PFSK-1 (cell line): ENCODE data around the gene LAMA1.

Experiments
- FOXP2 ChIP-seq: optimal IDR thresholded peaks from 2 replicates; pipeline ENCODE3; 2011; ENCODE audit warnings: borderline replicate concordance, control low read depth, inconsistent platforms; ENCODE audit not compliant: insufficient read depth; ENCODE audit errors: extremely low read length, extremely low read depth
- POLR2AphosphoS5 ChIP-seq: IDR thresholded peaks from 2 replicates; pipeline ENCODE4 v1.6.1; 2012; ENCODE audit warnings: low read depth, mild to moderate bottlenecking, control low read depth, low read length, moderate library complexity
- REST ChIP-seq, 2 experiments: IDR thresholded peaks; 2 replicates each; pipeline versions ENCODE4 v1.6.1 to v1.8.0; 2011 to 2012; ENCODE audit warnings: low read depth in 2 of 2, low read length in 2 of 2, control low read depth in 1 of 2, inconsistent platforms in 1 of 2, mild to moderate bottlenecking in 1 of 2, moderate library complexity in 1 of 2; ENCODE audit not compliant: insufficient read depth in 1 of 2
- SIN3A ChIP-seq: IDR thresholded peaks from 2 replicates; pipeline ENCODE4 v1.6.1; 2012; ENCODE audit warnings: mild to moderate bottlenecking, low read length, moderate library complexity, borderline replicate concordance; ENCODE audit not compliant: insufficient read depth
- TAF1 ChIP-seq: IDR thresholded peaks from 2 replicates; pipeline ENCODE4 v1.6.1; 2012; ENCODE audit warnings: low read length, control low read depth, borderline replicate concordance; ENCODE audit not compliant: insufficient read depth

Gene LAMA1

GRCh38 chr18:7084080-7085065, 33.2 kb downstream of the LAMA1 start:
- TF ChIP-seq SIN3A, result no peak
- no peak for TF ChIP-seq TAF1
- no peak for TF ChIP-seq REST (IDR thresholded peaks at IDR 0.05; ENCODE audit: insufficient read depth in 1 of 2, low read depth in 2 of 2, low read length in 2 of 2)
- no peak for TF ChIP-seq FOXP2
- no peak for TF ChIP-seq POLR2AphosphoS5

- TF ChIP-seq POLR2AphosphoS5 (no peak), FOXP2 (no peak), SIN3A (no peak), REST (IDR thresholded peaks at IDR 0.05; ENCODE audit: insufficient read depth in 1 of 2, low read depth in 2 of 2, low read length in 2 of 2) (no peak), TAF1 (no peak)
Observed at GRCh38 chr18:7082671-7083070, 34.9 kb downstream of the LAMA1 start.

DNA sequence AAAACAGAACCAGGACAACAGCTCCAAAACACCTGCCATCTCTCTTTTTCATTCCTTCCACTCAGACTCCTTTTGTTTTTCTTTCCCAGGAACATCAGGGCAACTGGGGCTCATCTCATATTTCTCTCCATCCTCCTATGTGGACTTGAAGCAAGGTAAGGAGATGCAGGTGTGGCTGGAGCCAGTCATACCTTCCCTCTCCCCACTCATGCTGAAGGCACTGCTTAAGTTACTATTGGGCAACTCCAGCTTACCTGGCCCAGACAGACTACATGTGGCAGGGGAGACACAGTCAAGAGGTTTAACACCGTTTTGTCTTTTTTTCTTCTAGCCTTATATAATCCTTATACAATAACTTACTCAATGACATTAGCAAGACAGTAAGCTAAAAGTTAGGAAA, 38.4 kb downstream of the LAMA1 start:
- TF ChIP-seq POLR2AphosphoS5 (no peak), FOXP2 (no peak), REST (IDR thresholded peaks at IDR 0.05; ENCODE audit: insufficient read depth in 1 of 2, low read depth in 2 of 2, low read length in 2 of 2) (no peak), TAF1 (no peak), SIN3A (no peak)

DNA sequence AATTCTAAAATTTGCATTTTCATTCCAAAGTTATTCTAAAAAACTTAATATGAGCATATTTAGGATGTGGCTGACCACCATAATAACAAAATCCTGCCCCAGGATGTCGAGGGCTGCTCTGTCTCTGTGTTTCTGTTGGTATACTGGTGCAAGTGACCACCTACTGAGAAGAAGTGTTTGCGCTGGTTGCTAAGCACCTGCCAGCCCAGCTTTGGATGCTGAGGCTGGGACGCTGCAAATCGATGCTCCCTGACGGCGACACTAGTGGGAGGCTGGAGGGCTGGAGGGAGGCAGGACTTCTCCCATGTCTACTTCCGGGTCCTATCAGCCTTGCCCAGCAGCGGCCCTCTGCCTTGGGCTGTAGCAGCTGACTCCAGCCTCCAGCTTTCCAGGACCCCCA, 45.0 kb downstream of the LAMA1 start:
- no peak for TF ChIP-seq SIN3A
- no peak for TF ChIP-seq REST (IDR thresholded peaks at IDR 0.05; ENCODE audit: insufficient read depth in 1 of 2, low read depth in 2 of 2, low read length in 2 of 2)
- no peak for TF ChIP-seq POLR2AphosphoS5
- TF ChIP-seq FOXP2, result no peak
- TF ChIP-seq TAF1, result no peak
